Activated CD8-positive, alpha-beta memory T cell treated with anti-CD3 and anti-CD28 coated beads, Interleukin-2, amount 50 U/mL, for 48 hours (primary cell): ENCODE data around the gene RPL41.
"Not testable (repeated sequence)": the region's sequence is repeated elsewhere in the genome, so short reads cannot be mapped to it uniquely, and the experiment has no call there.

Source experiments
- DNase-seq: peaks from one replicate; pipeline ENCODE4 v3.0.0-alpha.2; 2020

RPL41 gene

DNA sequence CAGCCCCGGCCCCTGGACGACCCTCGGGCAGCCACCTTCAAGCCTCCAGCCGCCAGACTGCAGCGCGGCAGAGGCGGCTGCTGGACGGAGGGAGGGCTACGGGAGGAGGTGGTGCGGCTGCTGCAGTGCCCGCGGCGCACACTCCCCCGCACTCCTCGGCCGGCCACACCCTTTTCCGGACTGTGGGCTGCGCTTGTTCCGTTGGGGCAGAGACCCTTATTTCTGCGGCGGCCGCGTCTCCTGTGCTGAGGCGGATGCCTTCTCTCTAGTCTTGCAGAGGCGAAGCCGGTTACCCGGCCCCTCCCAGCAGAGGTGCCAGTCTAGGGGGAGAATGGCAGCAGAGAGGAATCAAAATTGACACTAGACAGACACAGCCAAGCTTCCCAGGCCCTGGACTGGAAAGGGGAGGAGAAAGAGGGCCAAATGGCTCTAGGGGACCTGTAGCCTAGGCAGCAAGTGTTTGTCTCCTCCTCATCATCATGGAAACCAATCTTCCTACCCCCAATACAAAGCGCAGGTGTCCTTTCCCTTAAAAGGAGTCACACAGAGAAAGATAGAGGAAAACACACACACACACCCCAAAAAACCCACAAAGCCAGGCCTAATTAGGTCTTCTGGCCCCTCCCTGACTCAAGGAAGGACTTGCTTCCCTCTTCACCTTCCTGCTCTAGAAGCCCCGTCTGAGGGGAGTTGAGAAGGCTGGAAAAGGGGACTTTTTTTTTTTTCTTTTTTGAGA, 12.9 kb downstream of the RPL41 start:
- peak; percentile 87 for DNase-seq

DNA sequence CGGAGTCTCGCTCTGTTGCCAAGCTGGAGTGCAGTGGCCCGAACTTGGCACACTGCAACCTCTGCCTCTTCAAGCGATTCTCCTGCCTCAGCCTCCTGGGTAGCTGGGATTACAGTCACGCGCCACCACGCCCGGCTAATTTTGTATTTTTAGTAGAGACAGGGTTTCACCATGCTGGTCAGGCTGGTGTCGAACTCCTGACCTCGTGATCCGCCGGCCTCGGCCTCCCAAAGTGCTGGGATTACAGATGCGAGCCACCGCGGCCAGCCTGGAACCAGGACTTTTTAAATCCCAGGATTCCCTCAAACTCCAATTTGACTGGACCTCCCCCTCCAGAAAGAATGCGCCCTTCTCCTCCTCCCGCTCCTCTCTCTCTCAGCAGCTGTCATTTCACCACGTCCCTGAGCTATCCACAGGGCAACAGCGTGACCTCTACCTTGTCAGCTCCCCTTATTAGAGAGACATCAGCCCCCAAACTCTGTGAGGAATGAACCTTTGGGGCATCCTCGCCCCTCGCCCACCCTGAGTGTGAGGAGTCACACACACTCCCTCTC, 13.6 kb downstream of the RPL41 start:
- no peak for DNase-seq

DNA sequence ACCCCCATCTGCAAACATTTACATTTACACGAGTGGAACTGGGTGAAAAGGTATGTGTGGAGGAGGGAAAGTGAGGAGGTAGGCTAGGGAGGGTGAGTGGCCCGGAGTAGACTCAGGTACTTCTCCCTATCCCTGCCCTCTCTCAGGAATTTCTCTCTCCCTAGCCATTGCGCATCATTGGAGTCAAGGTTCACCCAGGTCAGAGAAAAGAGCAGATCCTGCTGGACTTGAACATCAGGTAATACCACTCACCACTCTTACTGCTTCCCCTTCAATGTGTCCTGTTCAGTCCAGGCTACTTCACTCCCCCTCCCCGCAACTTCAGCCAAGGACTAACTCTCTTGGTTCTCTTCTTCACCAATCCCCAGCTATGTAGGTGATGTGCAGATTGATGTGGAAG, 14.4 kb downstream of the RPL41 start:
- no peak for DNase-seq

DNA sequence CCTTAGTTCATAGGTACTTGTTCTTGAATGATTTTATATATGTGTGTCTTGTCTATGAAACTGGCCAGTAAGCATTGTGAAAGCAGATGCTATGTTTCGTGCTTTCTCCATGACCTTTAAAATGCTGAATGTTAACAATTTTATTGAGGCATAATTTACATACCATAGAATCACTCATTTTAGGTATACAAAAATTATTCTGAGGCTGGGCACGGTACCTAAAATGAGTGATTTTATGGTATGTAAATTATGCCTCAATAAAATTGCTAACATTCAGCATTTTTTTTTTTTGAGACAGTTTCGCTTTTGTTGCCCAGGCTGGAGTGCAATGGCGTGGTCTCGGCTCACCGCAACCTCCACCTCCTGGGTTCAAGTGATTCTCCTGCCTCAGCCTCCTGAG, 18.5 kb downstream of the RPL41 start:
- DNase-seq, result no peak

DNA sequence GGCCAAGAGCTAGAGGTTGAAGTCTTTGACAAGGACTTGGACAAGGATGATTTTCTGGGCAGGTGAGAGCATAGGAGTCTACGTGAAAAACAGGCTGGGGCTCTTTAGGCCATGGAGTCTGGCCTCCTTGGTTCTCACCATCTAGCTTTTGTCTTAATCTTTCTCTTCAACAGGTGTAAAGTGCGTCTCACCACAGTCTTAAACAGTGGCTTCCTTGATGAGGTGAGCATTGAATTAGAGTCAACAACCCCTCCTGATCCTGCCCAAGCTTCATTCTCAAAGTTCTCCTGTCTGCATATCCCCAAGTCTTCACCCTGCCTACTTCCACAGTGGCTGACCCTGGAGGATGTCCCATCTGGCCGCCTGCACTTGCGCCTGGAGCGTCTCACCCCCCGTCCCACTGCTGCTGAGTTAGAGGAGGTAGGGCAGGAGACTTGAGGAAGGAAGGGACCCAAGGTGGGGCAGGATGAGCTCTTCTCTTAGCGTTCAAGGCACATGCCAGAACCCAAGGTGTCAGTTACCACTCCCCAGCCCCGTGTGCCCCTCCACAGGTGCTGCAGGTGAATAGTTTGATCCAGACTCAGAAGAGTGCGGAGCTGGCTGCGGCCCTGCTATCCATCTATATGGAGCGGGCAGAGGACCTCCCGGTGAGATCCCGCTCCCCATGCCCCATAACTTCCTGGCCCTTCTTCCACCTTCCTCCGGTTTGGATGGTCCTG, 21.6 kb downstream of the RPL41 start:
- DNase-seq, result no peak

DNA sequence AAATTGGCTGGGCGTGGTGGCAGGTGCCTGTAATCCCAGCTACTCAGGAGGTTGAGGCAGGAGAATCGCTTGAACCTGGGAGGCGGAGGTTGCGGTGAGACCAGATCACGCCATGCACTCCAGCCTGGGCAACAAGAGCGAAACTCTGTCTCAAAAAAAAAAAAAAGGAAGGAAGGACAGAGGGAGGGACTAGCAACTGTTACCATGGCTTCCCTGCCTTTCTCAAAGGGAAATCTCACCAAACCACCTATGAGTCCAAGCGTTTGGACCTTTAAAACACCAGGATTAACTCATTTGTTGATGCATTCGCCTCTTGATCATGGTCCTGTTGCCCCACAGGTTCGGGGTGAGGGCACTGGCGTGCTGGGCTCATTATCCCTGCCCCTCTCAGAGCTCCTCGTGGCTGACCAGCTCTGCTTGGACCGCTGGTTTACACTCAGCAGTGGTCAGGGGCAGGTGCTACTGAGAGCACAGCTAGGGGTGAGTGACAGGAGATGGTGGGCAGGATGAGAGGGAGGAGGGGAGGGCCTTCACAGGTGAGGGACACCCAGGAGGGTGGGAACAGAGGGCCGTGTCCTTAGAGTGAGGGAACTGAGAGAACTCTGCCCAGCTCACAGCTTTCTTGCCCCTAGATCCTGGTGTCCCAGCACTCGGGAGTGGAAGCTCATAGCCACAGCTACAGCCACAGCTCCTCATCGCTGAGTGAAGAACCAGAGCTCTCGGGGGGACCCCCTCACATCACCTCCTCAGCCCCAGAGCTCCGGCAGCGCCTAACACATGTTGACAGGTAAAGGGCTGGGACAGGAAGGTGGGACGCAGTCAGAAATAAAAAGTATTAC, 25.7 kb downstream of the RPL41 start:
- DNase-seq, result no peak

DNA sequence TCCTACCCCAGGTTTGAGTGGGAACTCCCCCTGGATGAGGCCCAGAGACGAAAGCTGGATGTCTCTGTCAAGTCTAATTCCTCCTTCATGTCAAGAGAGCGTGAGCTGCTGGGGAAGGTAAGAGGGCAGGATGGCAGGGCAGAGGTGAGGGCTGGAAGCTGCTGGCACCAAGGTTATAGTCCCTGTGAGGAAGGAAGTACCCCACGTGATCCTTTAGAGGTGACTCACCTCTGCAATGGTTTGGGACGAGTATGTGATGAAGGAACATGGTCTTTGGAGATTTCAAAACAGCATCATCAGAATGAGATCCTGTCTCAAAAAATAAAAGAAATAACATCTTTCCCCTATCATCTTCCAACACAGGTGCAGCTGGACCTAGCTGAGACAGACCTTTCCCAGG, 26.8 kb downstream of the RPL41 start:
- DNase-seq, result no peak

DNA sequence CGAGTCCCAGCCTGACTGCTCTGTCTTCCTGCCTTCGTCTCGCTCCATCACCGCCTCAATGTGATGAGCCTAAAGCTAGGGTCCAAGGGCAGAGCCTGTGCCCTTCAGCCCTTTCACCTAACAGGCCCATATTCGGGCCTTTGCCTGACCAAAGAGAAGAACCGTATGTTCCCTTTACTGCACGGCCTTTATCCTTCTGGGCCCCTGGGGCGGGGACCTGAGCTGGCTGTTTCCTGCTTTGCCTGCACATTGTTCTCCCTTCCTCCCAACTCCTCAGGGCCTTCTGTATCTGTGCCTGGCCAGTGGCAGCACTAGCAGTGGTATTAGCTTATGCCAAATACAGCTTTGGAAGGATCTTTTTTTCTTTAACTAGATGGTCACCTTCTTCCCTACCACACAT, 27.4 kb downstream of the RPL41 start:
- DNase-seq, result no peak

DNA sequence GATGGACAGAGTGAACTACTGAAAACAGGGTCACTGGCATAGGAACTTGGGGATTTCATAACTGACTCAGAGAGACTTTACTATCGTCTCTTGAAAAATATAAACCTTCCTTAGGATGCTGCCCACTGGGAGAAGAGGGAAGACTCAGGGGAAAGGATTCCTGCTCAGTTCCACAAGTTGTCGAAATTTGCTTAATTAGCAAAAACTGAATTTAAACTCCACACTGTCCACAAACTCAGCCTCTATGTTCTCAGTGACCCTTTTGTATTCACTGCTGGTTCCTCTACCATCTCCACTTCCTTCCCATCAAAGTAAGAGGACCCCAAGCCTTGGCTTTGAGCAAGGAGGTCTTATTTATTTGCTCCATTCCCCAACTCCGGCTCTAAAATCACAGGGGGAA, 28.8 kb downstream of the RPL41 start:
- no peak for DNase-seq

DNA sequence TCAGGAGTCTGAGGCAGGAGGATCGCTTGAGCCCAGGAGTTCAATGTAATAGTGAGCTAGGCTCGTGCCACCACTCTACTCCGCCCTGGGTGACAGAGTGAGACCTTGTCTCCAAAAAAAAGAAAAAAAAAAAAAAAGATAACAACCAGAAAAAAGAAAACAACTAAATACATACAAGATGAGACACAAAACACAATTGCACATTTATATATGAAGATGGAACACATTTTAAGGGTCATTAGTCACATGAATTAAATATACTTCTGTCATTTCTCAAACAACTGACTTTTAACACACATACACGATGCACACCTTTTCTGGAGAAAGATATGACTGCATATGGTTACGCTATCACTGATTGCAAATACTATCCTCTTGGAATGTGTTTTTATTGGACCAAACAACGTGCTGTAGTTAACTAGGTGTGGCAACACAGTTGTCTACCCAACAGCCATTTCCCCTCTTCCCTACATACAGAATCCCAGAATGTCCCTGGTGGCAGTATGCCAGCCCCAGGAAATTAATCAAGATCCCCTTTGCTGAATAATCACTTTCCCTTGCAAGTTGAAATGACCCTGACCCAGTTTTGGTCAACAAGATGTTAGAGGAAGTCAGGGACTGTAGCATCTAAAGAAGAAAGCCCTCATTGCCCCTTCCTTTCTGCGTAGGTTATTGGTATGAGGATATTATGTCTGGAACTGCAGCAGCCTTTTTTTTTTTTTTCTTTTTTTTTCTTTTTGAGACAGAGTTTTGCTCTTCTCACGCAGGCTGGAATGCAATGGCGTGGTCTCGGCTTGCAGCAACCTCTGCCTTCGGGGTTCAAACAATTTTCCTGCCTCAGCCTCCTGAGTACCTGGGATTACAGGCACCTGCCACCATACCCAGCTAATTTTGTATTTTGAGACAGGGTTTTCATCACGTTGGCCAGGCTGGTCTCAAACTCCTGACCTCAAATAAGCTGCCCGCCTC, 30.3 kb downstream of the RPL41 start:
- no peak for DNase-seq

DNA sequence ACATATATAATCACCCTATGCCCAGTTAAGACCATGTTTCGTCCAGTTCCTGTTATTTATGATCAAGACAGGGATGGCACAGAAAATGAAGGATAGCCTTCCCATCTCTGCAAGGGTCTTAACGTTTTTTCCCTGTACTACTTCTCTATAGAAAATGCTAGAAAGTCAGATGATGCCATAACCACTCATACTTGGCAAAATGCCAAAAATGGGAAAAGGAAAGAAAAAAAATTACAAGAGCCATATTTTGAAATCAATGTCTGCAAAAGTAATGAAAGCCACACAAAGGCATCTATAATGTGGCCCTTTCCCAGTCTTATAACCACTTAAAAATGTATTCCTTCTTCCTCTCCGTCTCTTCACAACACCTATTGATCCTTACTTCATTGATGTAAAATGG, 34.1 kb downstream of the RPL41 start:
- DNase-seq, result no peak

DNA sequence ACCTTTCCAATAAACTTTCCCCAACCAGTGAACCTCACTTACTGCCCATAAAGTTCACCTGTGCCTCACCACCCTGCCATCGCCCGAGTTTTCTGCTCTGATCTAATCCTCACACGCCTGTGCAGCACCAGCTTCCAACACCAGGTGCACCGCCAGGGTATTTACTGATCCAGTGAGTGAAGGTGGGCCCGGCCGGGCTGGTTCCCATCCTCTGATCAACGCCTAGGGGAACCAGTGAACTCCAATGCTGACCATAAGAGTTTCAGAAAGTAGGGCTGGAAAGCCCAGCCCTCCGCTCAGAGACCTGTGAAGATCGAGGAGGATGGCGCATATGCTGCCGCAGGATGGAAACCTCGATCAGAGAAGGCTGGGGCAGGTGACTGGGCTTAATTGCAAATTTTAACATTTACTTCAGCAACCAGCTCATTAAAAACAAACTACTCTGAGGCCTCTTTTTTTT, 35.3 kb downstream of the RPL41 start:
- DNase-seq, result peak; percentile 84

DNA sequence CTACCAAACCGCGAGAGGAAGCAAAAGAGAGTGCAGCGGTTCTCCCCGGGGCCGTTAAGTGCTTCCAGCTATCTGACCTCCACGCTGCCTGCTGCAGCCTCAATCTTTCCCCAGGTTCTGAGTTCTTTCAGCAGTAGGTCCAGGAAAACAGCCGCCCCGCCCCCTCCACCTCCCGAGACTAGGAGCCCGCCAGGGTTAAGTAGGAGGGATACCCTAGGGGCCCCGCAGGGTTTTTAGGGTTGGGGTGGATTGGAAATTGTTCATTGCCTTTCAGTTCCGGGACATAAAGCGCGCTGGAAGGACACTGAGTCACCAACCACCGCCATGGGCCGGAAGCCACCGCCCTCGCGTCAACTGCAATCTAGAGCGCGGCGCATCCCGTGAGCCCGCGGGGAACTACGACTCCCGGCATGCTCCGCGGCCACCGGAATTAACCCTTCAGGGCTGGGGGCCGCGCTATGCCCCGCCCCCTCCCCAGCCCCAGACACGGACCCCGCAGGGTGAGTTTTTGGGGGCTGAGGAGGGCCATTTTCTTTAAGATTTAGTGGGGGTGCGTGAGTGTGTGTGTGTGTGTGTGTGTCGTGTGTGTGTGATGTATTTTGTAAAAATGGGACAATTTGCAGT, 35.8 kb downstream of the RPL41 start, which contains the start of gene MYL6B:
TSS of gene MYL6B (plus strand) at position 456 of the 624 bp plus-strand sequence. CDS start 1,332 bp downstream, outside the sequence.
- peak; percentile 95 for DNase-seq

DNA sequence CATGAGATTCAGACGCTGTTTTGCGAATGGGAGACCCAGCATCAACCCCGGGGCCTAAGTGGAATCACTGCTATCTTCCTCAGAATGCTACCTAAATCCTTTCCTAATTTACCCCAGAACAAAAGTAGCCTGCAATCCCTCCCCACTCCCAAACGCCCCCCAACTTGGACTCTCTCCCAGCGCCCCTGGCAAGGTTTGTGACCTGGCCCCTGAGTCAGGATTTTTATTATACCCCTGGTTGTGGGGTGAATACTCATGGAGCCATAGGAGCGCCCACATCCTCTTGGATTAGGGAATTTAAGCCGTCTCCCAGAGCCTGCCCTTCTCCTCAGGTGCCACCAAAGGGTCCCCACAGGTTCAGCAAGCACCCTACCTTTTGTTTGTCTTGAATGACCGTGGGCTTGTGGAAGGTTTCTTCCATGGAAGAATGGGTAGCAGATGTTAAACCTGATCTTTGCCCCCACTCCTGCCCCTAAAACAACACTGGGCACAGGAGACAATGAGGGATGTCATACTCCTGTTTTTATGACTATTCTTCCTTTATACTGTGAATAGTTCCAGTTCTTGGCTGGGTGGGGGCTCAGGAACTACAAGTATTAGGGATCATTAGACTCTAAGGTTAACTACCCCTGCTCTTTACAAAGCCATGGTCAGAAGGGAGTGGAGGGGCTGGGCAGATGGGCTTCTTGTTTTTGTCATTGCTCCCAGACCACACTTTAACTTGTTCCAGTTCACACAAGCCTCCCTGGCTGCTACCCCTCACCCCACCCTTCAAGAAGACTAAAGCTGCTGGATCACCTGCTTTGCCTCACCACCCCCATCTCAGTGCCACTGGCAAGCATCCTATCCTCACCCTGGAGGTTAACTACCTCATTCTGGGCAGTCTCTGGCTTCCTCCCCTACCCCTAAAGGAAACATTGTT, 36.6 kb downstream of the RPL41 start:
- DNase-seq, result no peak

DNA sequence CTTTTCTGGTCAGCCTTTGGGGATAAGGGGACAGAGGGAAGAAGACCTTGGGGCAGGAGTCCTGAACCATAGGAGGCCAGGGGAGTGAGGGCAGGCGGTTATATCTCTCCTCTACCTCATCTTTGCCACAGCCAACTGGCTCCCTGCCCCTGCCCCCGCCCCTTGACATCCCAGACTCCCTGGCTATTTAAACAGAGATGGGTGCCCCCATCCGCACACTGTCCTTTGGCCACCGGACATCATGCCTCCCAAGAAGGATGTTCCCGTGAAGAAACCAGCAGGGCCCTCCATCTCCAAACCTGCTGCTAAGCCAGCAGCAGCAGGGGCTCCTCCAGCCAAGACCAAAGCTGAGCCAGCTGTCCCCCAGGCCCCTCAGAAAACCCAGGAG, 37.2 kb downstream of the RPL41 start:
- no peak for DNase-seq

DNA sequence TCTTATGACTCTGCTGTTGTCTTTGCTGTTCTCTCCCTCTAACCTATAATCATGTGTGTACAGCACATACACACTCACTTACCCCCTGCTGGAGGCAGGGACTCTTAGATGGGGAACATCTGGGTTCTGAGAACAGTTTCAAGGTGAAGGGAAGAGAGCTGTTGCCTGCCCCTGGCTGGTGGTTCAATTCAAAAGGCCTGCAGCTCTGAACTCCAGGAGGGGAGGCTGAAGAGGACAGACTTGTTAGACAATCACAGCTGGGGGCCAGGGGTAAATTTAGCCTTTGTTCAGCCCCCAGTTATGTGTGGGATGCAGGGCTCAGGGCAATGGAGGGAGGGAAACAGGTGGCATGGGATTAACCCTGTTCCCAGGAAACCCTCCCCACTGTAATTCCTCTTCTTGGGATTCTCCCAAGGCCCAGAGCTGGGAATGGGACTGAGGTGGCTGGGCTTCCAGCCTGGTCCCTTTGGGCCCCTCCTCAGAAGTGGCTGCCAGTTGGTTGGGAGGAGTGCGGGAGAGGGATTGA, 37.9 kb downstream of the RPL41 start:
- DNase-seq, result no peak

DNA sequence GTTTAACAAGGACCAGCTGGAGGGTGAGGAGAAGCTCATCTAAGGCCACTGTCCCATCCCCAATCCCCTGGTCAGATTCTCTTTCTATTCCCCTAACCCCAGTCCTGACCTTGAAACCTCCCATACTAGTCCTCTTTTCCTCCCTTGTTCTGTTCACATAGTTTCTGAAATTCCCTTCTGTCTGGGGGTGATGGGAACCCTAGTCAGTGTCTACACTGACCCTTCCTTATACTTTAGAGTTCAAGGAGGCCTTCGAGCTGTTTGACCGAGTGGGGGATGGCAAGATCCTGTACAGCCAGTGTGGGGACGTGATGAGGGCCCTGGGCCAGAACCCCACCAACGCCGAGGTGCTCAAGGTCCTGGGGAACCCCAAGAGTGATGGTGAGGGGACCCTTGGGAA, 38.4 kb downstream of the RPL41 start:
- no peak for DNase-seq

DNA sequence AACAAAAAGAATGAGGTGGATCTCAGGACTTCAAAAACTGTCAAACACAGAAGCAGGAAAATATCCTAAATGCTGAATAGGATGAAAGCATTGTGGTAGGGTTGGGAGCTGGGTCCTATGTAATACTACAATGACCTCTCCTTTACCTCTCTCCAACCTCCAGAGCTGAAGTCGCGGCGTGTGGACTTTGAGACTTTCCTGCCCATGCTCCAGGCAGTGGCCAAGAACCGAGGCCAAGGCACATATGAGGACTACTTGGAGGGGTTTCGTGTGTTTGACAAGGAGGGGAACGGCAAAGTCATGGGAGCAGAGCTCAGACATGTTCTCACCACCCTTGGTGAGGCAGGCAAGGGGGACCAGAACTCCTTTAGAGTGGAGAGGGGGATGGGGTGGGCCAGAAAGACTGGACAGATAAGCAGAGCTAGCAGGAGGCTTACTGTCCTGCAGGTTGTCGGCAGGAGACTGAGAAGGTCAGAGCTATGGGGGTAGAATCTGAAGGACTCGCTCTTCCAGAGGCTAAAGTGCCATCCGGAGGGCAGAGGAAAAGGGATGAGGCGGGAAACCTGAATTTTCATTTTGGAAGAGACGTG, 38.9 kb downstream of the RPL41 start:
- no peak for DNase-seq

DNA sequence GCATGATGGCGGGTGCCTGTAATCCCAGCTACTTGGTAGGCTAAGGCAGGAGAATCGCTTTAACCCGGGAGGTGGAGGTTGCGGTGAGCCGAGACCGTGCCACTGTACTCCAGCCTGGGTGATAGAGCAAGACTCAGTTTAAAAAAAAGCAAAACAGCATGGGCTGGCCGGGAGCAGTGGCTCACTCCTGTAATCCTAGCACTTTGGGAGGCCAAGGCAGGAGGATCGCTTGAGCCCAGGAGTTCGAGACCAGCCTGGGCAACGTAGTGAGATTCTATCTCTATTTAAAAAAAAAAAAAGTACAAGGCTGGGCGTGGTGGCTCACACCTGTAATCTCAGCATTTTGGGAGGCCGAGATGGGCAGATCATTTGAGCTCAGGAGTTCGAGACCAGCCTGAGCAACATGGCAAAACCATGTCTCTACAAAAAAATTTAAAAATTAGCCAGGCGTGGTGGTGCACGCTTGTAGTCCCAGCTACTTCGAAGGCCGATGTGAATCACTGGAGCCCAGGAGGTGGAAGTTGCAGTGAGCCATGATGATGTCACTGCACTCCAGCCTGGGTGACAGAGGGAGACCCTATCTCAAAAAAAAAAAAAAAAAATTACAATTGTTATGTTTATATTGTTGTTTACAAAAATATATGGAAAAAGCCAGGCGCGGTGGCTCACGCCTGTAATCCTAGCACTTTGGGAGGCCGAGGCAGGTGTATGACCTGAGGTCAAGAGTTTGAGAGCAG, 40.2 kb downstream of the RPL41 start:
- not testable (repeated sequence) for DNase-seq
